GM19463 (cell line): Measurements from ENCODE around the gene DHX30.
"Not testable (repeated sequence)": the region's sequence is repeated elsewhere in the genome, so short reads cannot be mapped to it uniquely, and the experiment has no call there.

Experiments used
- ATAC-seq: cut with Tn5 transposase; IDR thresholded peaks from one replicate; pipeline ENCODE4 v1.9.1; 2021; ENCODE audit warnings: mild to moderate bottlenecking, moderate library complexity; ENCODE audit not compliant: unreplicated experiment

The DHX30 gene

GRCh38 chr3:47802734-47803479, at the start of gene DHX30:
Gene DHX30, plus strand, starts transcription at chr3:47803138. Its CDS starts 7,546 bp downstream, at chr3:47810684.
- peak; percentile 90 for ATAC-seq

GRCh38 chr3:47758261-47759025, 44.5 kb upstream of the DHX30 start:
- no peak for ATAC-seq

- not testable (repeated sequence) for ATAC-seq
Measured at GRCh38 chr3:47760207-47760606, 42.7 kb upstream of the DHX30 start.

DNA sequence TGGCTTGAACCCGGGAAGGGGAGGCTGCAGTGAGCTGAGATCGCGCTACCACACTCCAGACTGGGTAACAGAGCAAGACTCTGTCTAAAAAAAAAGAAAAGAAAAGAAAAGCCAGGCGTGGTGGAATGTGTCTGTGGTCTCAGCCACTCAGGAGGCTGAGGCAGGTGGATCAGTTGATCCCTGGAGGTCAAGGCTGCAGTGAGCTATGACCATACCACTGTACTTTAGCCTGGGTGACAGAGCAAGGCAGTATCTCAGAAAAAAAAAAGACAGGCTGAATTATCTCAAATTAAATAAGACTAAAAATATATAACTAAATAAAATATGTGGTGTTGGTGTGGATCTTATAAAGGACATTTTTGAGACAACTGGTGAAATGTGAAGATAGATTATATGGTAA, 41.9 kb upstream of the DHX30 start:
- ATAC-seq = no peak

DNA sequence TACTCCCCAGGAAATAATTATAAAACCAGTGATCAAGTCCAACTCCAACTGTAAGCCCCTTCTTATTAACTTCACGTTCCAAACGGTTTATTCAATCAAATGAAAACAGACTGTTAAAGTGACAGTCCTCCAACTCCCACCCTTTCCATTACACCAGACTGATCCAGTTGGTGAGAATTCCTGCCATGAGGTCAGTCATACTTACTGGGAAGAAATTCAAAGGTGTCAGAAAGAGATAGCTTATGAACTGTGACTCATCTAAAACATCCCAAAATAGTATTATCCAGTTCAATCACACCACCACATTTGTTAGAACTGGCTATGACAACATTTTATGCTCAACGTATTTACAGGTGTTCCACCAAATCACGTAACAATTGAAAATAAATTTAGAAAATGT, 40.7 kb upstream of the DHX30 start:
- ATAC-seq = no peak

DNA sequence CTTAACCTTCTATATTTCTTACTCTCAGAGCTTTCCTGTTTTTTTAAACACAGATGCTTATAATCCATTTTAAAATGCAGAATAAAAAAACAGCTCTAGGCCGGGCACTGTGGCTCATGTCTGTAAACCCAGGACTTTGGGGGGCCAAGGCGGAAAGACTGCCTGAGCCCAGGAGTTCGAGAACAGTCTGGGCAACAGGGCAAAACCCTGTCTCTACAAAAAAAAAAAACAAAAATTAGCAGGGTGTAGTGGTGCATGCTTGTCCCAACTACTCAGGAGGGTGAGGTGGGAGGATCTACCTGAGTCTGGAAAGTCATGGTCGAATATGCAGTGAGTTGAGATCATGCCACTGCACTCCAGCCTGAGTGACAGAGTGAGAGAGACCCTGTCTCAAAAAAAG, 36.8 kb upstream of the DHX30 start:
- no peak for ATAC-seq

- no peak for ATAC-seq
Measured at GRCh38 chr3:47772047-47772446, 30.9 kb upstream of the DHX30 start.

- no peak for ATAC-seq
Measured at GRCh38 chr3:47772788-47773187, 30.1 kb upstream of the DHX30 start.

DNA sequence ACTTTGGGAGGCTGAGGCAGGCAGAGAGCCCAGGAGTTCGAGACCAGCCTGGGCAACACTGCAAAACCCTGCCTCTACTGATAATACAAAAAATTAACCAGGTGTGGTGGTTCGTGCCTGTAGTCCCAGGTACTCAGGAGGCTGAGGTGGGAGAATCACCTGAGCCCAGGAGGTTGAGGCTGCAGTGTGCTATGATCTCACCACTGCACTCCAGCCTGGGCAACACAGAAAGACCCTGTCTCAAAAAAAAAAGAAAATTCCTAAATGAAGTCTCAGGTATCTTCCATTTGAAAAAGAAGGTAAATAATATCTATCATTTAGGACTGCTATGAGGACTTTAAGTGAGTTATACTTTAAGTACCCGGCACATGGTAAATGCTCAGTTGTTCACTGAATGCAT, 24.2 kb upstream of the DHX30 start:
- no peak for ATAC-seq

DNA sequence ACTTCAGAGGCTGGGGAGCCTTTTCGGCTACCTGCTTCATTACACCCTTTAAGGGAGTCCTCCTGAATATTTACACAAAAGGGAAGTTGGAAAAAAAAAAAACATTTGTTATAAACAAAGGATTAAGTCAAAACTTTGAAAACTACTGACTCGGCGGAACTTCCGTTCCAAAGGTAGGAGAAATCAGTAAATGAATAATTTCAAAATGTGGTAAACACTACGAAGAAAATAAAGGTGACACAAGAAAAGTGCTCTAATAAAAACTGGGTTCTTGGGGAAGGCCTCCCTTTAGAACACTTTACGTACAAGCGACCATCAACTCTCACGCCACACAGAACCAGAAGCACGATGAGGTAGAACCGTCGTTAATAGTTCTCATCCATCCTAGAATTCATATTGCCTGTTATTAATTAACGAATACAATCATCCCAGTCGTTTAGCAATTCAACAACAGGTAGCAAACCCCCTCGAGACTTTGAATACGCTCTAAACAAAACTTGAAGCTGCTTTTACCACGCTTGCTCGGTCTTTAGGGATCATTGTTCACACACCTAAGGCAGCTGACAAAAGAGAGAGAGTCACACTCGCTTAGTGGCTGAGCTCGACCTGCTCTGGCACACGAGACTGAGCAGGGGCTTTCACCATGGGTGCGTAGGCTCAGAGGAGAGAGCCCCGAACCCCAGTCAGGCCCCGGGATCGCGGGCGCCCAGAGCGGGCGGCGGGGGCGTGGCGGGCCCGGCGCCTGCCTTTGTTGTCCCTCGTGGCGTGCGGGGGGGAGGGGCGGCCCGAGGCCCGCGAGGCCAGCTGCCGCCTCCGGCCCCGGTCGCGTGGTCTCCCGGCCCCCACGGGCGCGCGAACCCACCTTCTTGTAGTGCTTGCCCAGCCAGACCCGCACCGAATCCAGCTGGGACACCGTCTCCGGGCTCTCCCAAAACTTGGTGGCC, 21.9 kb upstream of the DHX30 start:
- peak; percentile 28 for ATAC-seq

DNA sequence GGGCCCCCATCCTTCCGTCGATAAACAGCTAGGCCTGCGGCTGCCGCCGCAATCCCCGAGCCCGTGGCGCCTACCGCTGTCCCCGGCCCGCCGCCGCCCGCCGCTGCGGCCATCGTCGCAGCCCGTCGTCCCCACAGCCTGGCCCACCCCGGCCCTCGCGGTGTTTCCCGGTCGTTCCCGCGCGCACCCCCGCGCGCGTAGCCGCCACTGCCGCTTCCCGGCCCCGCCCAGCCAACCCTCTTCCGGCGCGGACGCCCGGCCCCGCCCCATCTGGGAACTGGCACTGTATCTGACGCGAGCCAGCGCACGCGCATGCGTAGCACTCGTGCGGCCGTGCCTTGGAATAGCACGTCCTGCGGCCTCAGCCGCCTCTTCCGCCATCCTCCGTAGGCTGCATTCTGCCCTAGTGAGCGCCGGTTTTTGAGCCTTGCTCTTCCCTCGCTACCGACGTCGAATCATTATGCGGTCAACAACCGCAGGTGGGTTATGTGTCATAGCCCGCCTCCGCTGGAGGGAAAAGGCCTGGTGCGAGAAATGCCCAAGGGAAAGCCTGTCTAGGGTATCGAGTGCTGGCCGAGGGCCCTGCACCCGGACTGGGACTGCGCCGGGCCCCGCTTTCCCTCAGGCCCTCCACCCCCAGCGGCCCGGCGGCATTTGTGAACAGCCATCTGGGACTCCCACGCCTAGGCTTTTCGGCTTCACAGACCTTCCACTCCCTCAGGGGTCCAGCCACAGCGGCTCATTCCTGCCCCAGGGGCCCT, 21.1 kb upstream of the DHX30 start, which contains the start of gene SMARCC1:
SMARCC1 (minus strand) TSS at position 209 of the 761 bp plus-strand sequence; CDS start at position 113, 96 bp downstream.
- ATAC-seq = peak; percentile 78

GRCh38 chr3:47782446-47783308, 20.3 kb upstream of the DHX30 start:
- ATAC-seq = no peak

DNA sequence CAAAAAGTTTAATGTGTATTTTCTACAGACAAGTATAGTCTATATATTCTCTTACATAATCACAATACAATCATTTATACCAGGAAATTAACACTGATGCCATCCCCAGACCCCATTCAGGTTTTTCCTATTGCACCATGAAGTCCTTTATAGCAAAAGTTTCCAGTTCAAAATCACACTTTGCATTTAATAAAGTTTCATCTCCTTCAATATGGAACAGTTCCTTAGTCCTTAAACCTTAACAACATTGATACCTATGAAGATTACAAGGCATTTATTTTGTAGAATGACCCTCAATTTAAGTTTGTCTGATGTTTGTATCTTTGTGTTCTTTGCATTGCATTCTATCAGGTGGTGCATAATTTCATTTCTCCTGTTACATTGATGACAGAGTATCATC, 19.3 kb upstream of the DHX30 start:
- no peak for ATAC-seq

GRCh38 chr3:47791193-47791855, 11.6 kb upstream of the DHX30 start:
- no peak for ATAC-seq

DNA sequence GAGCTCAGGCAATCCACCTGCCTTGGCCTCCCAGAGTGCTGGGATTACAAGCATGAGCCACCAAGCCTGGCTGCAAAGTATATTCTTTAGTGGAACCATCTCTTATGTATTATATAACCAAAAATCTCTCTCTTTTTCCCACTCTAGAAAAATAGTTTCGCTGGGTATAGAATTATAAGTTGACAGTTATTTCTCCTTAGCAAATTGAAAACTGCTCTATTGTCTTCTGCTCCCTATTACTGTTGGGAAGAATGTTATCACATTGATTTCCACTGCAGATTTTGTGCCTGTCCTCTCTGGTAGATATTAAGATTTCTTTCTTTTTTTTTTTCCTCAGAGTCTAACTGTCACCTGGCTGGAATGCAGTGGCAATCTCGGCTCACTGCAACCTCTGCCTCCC, 10.2 kb upstream of the DHX30 start:
- ATAC-seq = no peak

GRCh38 chr3:47794544-47794943, 8.4 kb upstream of the DHX30 start:
- no peak for ATAC-seq

GRCh38 chr3:47799733-47800132, 3.2 kb upstream of the DHX30 start:
- no peak for ATAC-seq

DNA sequence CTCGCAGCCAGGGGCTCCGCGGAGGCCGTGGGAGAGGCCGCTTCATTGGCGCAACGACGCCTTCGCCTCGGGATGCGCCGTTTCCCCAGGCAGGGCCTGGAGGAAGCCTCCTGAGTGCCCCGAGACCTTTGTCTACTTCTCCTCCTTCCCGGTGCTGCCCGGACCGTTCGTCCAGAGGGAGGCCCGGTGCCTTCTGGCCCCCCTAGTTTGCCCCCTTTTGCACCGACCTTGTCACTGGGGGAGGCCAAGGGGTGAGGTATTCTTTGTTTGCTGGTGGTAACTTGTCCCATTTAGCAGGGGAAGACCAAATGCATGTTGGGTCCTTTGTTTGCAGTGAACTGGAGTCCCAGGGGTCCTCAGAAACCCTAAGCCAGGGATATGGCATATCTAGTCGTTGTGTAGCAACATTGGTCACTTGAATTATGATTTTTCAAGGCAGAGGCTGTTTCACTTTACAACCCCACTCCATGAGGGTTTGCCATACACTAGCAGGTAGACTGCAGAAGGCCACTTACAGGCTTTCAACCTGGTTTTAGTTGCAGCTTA, 615 bp downstream of the DHX30 start:
- ATAC-seq = no peak

- no peak for ATAC-seq
Measured at GRCh38 chr3:47804577-47804976, 1.6 kb downstream of the DHX30 start.
